ENCODE measurements around the gene SRP14. TPM values are rescaled to one million over a fixed set of nuclear protein-coding genes. Genes with fewer than 3 reads are reported as not detected.

The SRP14 gene
- total RNA-seq, 1 experiment from 2014 or later, result 274 TPM

- Histone ChIP-seq H3K4me1 (ENCODE audit: insufficient read depth, low read length, poor library complexity, severe bottlenecking) (peaks cover 35% of the 10 kb centered on the region), H3K9me3 (ENCODE audit: low read depth, low read length, poor library complexity, severe bottlenecking) (no peaks in the 10 kb centered on the region), H3K4me3 (ENCODE audit: low read depth, low read length, poor library complexity, severe bottlenecking) (no peak overlapping the region), H3K27me3 (replicated peaks; ENCODE audit: insufficient read depth, low read depth, low read length, poor library complexity) (no peaks in the 10 kb centered on the region), H3K27ac (ENCODE audit: low read depth, low read length, poor library complexity, severe bottlenecking) (peak overlapping the region; percentile 69), H3K36me3 (ENCODE audit: insufficient read depth, low read length, poor library complexity, severe bottlenecking) (no peaks in the 10 kb centered on the region)
- BruUV-seq (replicated peaks), result no TSS peak
- peak; percentile 88 for DNase-seq (ENCODE audit: low spot score)
- TF ChIP-seq EZH2 (IDR thresholded peaks at IDR 0.05; ENCODE audit: borderline replicate concordance, low read depth, low read length, poor library complexity, severe bottlenecking) (no peak), CTCF (conservative IDR thresholded peaks at IDR 0.05; ENCODE audit: low read depth, low read length) (no peak)
- ChIA-PET CTCF (interaction anchor here (0.7 to 2.4 kb wide), 6 partner anchors 58 to 266 kb away, joined by 3 to 9 read pairs (median 4); partner anchors contain the start of gene BUB1B), POLR2A (ENCODE audit: low non-redundant PET) (interaction anchor here (0.5 to 0.6 kb wide), 4 partner anchors 54 to 225 kb away, joined by 3 to 22 read pairs (median 4); partner anchors contain the start of gene BUB1B)
- intact Hi-C loops (cut with micrococcal nuclease; ENCODE audit: unreplicated experiment), result loop anchor here (10.0 kb wide), 1 partner anchor 377 kb away; no protein-coding TSS in a partner anchor
Observed at GRCh38 chr15:40047415-40048210, 8.6 kb upstream of the SRP14 start.

- H3K4me3 ChIP-seq (ENCODE audit: low read depth, low read length, poor library complexity, severe bottlenecking), result no peak overlapping the region
- no peaks in the 10 kb centered on the region for H3K27me3 ChIP-seq (replicated peaks; ENCODE audit: insufficient read depth, low read depth, low read length, poor library complexity)
- POLR2A ChIA-PET (ENCODE audit: low non-redundant PET), result interaction anchor here (0.6 kb wide), 2 partner anchors 55 to 226 kb away, joined by 5 to 22 read pairs; no protein-coding TSS in a partner anchor
- peak overlapping the region; percentile 69 for H3K27ac ChIP-seq (ENCODE audit: low read depth, low read length, poor library complexity, severe bottlenecking)
- intact Hi-C loops (cut with micrococcal nuclease; ENCODE audit: unreplicated experiment), result loop anchor here (10.0 kb wide), 1 partner anchor 378 kb away; no protein-coding TSS in a partner anchor
- TF ChIP-seq EZH2 (IDR thresholded peaks at IDR 0.05; ENCODE audit: borderline replicate concordance, low read depth, low read length, poor library complexity, severe bottlenecking), result no peak
- no TSS peak for BruUV-seq (replicated peaks)
- CTCF ChIA-PET, result interaction anchor here (0.7 to 2.4 kb wide), 7 partner anchors 58 to 267 kb away, joined by 3 to 9 read pairs (median 5); partner anchors contain the start of gene BUB1B
- H3K4me1 ChIP-seq (ENCODE audit: insufficient read depth, low read length, poor library complexity, severe bottlenecking), result peaks cover 35% of the 10 kb centered on the region
- no peaks in the 10 kb centered on the region for H3K36me3 ChIP-seq (ENCODE audit: insufficient read depth, low read length, poor library complexity, severe bottlenecking)
- H3K9me3 ChIP-seq (ENCODE audit: low read depth, low read length, poor library complexity, severe bottlenecking), result no peaks in the 10 kb centered on the region
- DNase-seq (ENCODE audit: low spot score), result peak; percentile 61
Observed at GRCh38 chr15:40046721-40047414, 7.9 kb upstream of the SRP14 start.

- ChIA-PET CTCF (interaction anchor here (0.5 to 1.6 kb wide), 12 partner anchors 32 to 376 kb away, joined by 3 to 12 read pairs (median 4); no protein-coding TSS in a partner anchor), POLR2A (ENCODE audit: low non-redundant PET) (interaction anchor here (0.5 to 0.7 kb wide), 2 partner anchors 31 to 130 kb away, joined by 3 to 10 read pairs; no protein-coding TSS in a partner anchor)
- intact Hi-C loops (cut with micrococcal nuclease; ENCODE audit: unreplicated experiment), result loop anchor here (1.0 to 10.0 kb wide), 5 partner anchors 57 to 379 kb away; no protein-coding TSS in a partner anchor
- Histone ChIP-seq H3K27me3 (replicated peaks; ENCODE audit: insufficient read depth, low read depth, low read length, poor library complexity) (no peaks in the 10 kb centered on the region), H3K4me1 (ENCODE audit: insufficient read depth, low read length, poor library complexity, severe bottlenecking) (peaks cover 35% of the 10 kb centered on the region), H3K36me3 (ENCODE audit: insufficient read depth, low read length, poor library complexity, severe bottlenecking) (no peaks in the 10 kb centered on the region), H3K9me3 (ENCODE audit: low read depth, low read length, poor library complexity, severe bottlenecking) (no peaks in the 10 kb centered on the region), H3K27ac (ENCODE audit: low read depth, low read length, poor library complexity, severe bottlenecking) (peak overlapping the region; percentile 69), H3K4me3 (ENCODE audit: low read depth, low read length, poor library complexity, severe bottlenecking) (no peak overlapping the region)
- BruUV-seq (replicated peaks), result TSS peak; percentile 45
- no peak for DNase-seq (ENCODE audit: low spot score)
- no peak for TF ChIP-seq EZH2 (IDR thresholded peaks at IDR 0.05; ENCODE audit: borderline replicate concordance, low read depth, low read length, poor library complexity, severe bottlenecking)
- TF ChIP-seq CTCF (conservative IDR thresholded peaks at IDR 0.05; ENCODE audit: low read depth, low read length), result no peak
Observed at GRCh38 chr15:40045572-40046217, 6.7 kb upstream of the SRP14 start.

Data from A673 (cell line).